Retinal pigment epithelial cell (primary cell): ENCODE data around the gene R3HDM2.

Source experiments
- DNase-seq: peaks from one replicate; pipeline ENCODE4 v3.0.0-alpha.2; 2010; ENCODE audit warnings: low read depth
- H3K4me3 ChIP-seq: 2 replicates; pipeline ENCODE4 v1.5.1; 2011; ENCODE audit warnings: mild to moderate bottlenecking, low read length, control low read depth, moderate library complexity
- TF ChIP-seq, protein P1 (sequence below): conservative IDR thresholded peaks from 2 replicates; pipeline ENCODE4 v1.5.1; 2011; ENCODE audit warnings: low read depth, low read length, control low read depth, inconsistent platforms

Gene R3HDM2

DNA sequence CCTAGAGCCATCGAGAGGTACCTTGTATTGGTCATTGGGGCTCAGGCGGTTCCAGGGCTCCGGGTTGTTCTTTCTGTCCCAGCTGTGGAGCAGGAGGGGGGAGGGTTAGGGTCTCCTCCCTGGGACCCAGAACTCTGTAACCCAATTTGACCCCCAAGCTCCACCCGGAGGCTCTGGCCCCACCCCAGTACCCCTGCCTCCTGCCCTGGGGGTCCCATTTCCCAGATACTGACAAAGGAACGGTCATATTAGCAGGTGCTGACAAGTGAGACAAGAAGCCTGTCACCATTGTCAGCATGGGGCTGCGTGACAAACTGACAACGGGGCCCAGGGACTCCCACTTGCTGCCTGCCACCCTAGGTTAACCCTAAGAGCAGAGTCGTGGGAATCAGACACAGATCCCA lies 195.1 kb downstream of the R3HDM2 start:
- no peak overlapping the region for H3K4me3 ChIP-seq
- DNase-seq: no peak
- TF ChIP-seq, protein P1, sequence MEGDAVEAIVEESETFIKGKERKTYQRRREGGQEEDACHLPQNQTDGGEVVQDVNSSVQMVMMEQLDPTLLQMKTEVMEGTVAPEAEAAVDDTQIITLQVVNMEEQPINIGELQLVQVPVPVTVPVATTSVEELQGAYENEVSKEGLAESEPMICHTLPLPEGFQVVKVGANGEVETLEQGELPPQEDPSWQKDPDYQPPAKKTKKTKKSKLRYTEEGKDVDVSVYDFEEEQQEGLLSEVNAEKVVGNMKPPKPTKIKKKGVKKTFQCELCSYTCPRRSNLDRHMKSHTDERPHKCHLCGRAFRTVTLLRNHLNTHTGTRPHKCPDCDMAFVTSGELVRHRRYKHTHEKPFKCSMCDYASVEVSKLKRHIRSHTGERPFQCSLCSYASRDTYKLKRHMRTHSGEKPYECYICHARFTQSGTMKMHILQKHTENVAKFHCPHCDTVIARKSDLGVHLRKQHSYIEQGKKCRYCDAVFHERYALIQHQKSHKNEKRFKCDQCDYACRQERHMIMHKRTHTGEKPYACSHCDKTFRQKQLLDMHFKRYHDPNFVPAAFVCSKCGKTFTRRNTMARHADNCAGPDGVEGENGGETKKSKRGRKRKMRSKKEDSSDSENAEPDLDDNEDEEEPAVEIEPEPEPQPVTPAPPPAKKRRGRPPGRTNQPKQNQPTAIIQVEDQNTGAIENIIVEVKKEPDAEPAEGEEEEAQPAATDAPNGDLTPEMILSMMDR: no peak

DNA sequence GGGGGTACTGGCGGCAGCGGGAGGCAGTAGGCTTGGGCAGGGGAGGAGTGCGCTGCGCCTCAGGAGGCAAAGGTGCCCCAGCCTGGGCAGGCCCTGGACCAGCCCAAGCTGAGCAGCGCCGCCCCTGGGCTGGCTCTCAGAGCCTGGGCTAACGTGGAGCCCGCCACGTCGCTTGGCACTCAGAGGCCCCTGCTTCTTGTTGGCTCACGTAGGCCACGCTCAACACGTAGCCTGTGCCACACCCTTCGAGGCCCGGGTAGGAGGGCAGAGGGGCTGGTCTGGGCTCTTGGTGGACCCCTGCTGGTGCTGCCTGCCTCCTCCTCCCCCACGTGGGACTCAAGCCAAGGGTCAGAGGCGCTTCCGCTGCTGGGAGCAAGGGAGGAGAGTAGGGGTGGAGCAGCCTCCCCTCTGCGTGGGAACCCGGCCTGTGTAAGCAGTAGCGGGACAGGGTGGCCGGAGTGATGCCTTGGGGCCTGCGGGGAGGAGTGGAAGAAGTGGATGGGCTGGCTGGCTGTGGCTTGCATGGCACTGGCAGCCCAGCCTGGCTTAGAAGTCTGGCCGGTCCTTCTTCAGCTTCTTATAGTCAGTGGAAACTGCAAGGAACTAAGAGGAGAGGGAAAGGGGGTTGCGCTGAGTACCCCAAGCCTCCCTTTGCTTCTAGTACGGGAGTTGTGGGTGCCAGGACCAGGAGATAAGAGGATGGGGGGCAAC lies 195.7 kb downstream of the R3HDM2 start:
- no peak overlapping the region for H3K4me3 ChIP-seq
- DNase-seq: no peak

DNA sequence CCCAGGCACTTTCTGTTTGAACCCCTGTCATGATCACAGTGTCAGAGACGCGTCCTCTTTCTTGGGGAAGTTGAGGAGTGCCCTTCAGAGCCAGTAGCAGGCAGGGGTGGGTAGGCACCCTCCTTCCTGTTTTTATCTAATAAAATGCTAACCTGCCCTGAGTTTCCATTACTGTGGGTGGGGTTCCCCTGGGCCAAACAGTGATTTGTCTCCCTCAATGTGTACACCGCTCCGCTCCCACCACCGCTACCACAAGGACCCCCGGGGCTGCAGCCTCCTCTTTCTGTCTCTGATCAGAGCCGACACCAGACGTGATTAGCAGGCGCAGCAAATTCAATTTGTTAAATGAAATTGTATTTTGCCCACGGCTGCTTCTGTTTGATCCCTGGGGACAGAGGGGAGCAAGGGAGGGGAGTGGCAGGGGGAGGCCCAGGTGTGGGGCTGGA lies 196.2 kb downstream of the R3HDM2 start:
- H3K4me3 ChIP-seq: no peak overlapping the region
- TF ChIP-seq, protein P1: no peak
- no peak for DNase-seq

More for the DNA sequence above, 195.7 kb downstream of the R3HDM2 start:
- TF ChIP-seq, protein P1: no peak

DNA sequence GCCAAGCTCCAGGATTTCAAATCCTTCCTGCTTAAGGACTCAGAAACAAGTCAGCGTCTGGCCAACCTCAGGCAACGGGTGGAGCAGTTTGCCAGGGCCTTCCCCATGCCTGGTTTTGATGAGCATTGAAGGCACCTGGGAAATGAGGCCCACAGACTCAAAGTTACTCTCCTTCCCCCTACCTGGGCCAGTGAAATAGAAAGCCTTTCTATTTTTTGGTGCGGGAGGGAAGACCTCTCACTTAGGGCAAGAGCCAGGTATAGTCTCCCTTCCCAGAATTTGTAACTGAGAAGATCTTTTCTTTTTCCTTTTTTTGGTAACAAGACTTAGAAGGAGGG lies 196.6 kb downstream of the R3HDM2 start:
- TF ChIP-seq, protein P1: no peak
- H3K4me3 ChIP-seq: no peak overlapping the region
- DNase-seq: no peak

DNA sequence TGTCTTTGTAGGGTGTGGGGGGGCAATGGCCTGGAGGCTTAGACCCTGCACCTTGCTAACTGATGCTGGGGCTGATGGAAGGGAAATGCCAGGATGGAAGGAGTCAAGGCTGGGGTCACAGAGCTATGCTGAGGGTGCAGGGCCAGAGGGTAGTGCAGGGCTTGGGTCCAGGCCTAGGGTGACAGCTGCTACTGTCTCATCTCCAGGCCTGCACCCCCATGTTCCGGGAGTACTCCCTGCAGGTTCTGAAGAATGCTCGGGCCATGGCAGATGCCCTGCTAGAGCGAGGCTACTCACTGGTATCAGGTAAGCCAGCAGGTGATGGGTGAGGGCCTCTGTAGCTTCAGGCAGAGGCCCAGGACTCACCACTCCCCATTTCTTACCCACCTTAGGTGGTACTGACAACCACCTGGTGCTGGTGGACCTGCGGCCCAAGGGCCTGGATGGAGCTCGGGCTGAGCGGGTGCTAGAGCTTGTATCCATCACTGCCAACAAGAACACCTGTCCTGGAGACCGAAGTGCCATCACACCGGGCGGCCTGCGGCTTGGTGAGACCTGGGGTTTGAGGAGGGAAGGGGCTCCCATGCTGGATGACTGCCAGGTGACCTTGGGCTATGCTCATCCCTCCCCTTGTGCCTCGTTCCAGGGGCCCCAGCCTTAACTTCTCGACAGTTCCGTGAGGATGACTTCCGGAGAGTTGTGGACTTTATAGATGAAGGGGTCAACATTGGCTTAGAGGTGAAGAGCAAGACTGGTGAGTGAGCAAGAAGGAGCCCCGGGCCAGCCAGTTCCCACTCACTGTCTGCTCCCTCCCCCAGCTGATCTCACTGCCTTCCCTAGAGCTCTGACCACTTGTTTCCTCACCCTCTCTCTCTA lies 197.2 kb downstream of the R3HDM2 start:
- DNase-seq: no peak
- TF ChIP-seq, protein P1: no peak
- H3K4me3 ChIP-seq: no peak overlapping the region

DNA sequence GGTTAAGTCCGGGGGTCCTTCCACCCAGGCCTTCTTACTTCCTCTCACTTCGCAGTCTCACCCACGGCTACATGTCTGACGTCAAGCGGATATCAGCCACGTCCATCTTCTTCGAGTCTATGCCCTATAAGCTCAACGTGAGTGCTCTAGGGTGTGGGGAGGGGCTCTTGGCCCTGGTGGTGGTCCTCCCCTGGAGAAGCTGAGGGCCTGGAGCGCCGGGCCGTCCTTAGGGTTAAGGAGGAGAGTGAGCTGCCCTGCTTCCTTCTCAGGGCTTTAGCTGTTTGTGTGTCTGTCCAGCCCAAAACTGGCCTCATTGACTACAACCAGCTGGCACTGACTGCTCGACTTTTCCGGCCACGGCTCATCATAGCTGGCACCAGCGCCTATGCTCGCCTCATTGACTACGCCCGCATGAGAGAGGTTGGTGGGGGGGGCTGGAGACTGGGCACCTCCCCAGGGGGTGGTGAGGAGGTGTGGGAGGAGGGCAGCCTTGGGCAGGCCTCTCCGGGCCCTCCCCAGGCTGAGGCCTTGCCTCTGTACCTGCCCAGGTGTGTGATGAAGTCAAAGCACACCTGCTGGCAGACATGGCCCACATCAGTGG lies 198.6 kb downstream of the R3HDM2 start:
- no peak for DNase-seq
- TF ChIP-seq, protein P1: no peak
- H3K4me3 ChIP-seq: no peak overlapping the region
